ENCODE results near the gene ARHGAP6. TPM values are rescaled to one million over a fixed set of nuclear protein-coding genes. Genes with fewer than 3 reads are reported as not detected.

The ARHGAP6 gene
- total and polyA plus RNA-seq, 2 donors (not counting 3 experiments of a cell fraction or from before 2014, with no cell fraction given): 0.69 to 0.83 TPM

GRCh38 chrX:11551151-11551550, 114.6 kb downstream of the ARHGAP6 start:
- Histone ChIP-seq H3K9me3 (replicated peaks; ENCODE audit: control insufficient read depth, insufficient read depth, low read length) (no peaks in the 10 kb centered on the region), H2AFZ (ENCODE audit: low read depth, low read length) (no peak overlapping the region), H3K4me2 (ENCODE audit: insufficient read depth, low read length) (no peak overlapping the region), H3K79me2 (ENCODE audit: control insufficient read depth, insufficient read depth, low read length) (no peaks in the 10 kb centered on the region), H3K27ac (ENCODE audit: insufficient read depth, low read depth, low read length) (no peak overlapping the region), H3K27me3 (ENCODE audit: control insufficient read depth in 2 of 2, insufficient read depth in 2 of 2, low read length in 2 of 2) (no peaks in the 10 kb centered on the region), H3K36me3 (ENCODE audit: control insufficient read depth in 2 of 2, extremely low read depth in 1 of 2, insufficient read depth in 2 of 2, low read length in 2 of 2) (no peaks in the 10 kb centered on the region), H4K20me1 (replicated peaks; ENCODE audit: control insufficient read depth, extremely low read depth, insufficient read depth, low read length) (no peaks in the 10 kb centered on the region), H3K9me1 (replicated peaks; ENCODE audit: control insufficient read depth, extremely low read depth, insufficient read depth, low read length) (no peaks in the 10 kb centered on the region), H3K4me1 (ENCODE audit: control insufficient read depth, extremely low read depth, insufficient read depth, low read length) (no peaks in the 10 kb centered on the region), H3K4me3 (replicated peaks in 1 of 3; ENCODE audit: insufficient read depth in 1 of 3, low read depth in 1 of 3, low read length in 3 of 3) (no peak overlapping the region), H3K9ac (replicated peaks; ENCODE audit: extremely low read depth, insufficient read depth, low read length) (no peak overlapping the region)
- intact Hi-C loops (cut with micrococcal nuclease) (no loop called here), dilution Hi-C loops (cut with MboI; ENCODE audit: extremely low pct_ligation_motif_present, low sequenced_read_pairs) (no loop called here)
- POLR2A ChIA-PET: no interaction called here
- no TSS peak for BruUV-seq (replicated peaks)
- DNase-seq (ENCODE audit: low read depth, low spot score) (no peak), FAIRE-seq (no peak)
- CTCF ChIA-PET: no interaction called here
- TF ChIP-seq MYC (IDR thresholded peaks at IDR 0.05; ENCODE audit: low read depth, low read length) (no peak), POLR2AphosphoS5 (IDR thresholded peaks at IDR 0.05; ENCODE audit: insufficient read depth, low read depth, low read length) (no peak), GATA2 (IDR thresholded peaks at IDR 0.05; ENCODE audit: insufficient read depth, insufficient read length, low read depth, low read length) (no peak), EZH2 (IDR thresholded peaks at IDR 0.05; ENCODE audit: borderline replicate concordance, low read depth, low read length, severe bottlenecking) (no peak), FOS (IDR thresholded peaks at IDR 0.05; ENCODE audit: borderline replicate concordance, insufficient read depth, low read length) (no peak), JUN (IDR thresholded peaks at IDR 0.05; ENCODE audit: borderline replicate concordance, insufficient read depth, insufficient read length, low read depth) (no peak), POLR2A (IDR thresholded peaks at IDR 0.05; ENCODE audit: low read depth, low read length) (no peak)
- TF ChIP-seq, protein P1, sequence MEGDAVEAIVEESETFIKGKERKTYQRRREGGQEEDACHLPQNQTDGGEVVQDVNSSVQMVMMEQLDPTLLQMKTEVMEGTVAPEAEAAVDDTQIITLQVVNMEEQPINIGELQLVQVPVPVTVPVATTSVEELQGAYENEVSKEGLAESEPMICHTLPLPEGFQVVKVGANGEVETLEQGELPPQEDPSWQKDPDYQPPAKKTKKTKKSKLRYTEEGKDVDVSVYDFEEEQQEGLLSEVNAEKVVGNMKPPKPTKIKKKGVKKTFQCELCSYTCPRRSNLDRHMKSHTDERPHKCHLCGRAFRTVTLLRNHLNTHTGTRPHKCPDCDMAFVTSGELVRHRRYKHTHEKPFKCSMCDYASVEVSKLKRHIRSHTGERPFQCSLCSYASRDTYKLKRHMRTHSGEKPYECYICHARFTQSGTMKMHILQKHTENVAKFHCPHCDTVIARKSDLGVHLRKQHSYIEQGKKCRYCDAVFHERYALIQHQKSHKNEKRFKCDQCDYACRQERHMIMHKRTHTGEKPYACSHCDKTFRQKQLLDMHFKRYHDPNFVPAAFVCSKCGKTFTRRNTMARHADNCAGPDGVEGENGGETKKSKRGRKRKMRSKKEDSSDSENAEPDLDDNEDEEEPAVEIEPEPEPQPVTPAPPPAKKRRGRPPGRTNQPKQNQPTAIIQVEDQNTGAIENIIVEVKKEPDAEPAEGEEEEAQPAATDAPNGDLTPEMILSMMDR (IDR thresholded peaks at IDR 0.05; ENCODE audit: extremely low read depth in 1 of 2, insufficient read depth in 1 of 2, low read depth in 1 of 2, low read length in 2 of 2): no peak
- TF ChIP-seq, protein P2, sequence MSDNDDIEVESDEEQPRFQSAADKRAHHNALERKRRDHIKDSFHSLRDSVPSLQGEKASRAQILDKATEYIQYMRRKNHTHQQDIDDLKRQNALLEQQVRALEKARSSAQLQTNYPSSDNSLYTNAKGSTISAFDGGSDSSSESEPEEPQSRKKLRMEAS (IDR thresholded peaks at IDR 0.05; ENCODE audit: insufficient read depth, insufficient read length): no peak
